DOHH2 (cell line): ENCODE results near the gene PPP2R2C.

Experiments
- EZH2phosphoT487 ChIP-seq: fragments of 200-600 bp; sonication (generic); IDR thresholded peaks from 2 replicates; pipeline ENCODE4 v1.6.1; 2017; ENCODE audit warnings: borderline replicate concordance, mild to moderate bottlenecking, antibody characterized with exemption, low read length, moderate library complexity, mixed read lengths
- TF ChIP-seq, protein P1 (sequence below): fragments of 200-600 bp; sonication (generic); IDR thresholded peaks from one replicate; pipeline ENCODE4 v1.5.1; 2014; ENCODE audit warnings: antibody characterized with exemption, mild to moderate bottlenecking, low read depth, low read length; ENCODE audit not compliant: poor library complexity, severe bottlenecking

DNA sequence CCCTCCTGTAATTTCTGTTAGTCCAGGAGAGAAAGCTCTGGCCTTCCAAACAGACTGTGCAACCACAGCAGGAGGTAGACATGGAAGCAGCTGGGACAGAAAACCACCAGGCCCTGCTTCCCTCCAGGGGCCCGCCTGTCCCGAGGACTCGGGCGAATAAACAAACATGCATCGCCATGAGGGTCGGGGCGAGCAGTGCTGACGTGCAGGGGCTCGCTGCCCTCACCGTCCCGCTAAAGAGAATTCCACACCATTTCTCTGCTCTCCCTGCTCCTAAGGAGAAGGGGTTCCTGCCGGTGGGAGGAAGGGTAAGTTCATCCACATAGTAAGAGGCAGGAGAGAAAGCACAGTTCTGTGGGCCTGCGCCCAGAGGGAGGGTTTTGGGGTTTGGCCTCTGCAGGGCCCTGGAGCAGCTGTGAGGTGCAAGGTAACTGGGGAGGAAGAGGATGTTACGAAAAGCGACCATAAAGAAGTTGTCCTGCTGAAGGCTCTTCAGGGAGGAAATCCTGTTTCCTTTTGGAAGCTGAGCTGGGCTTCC, 147.9 kb downstream of the PPP2R2C start:
- TF ChIP-seq, protein P1, sequence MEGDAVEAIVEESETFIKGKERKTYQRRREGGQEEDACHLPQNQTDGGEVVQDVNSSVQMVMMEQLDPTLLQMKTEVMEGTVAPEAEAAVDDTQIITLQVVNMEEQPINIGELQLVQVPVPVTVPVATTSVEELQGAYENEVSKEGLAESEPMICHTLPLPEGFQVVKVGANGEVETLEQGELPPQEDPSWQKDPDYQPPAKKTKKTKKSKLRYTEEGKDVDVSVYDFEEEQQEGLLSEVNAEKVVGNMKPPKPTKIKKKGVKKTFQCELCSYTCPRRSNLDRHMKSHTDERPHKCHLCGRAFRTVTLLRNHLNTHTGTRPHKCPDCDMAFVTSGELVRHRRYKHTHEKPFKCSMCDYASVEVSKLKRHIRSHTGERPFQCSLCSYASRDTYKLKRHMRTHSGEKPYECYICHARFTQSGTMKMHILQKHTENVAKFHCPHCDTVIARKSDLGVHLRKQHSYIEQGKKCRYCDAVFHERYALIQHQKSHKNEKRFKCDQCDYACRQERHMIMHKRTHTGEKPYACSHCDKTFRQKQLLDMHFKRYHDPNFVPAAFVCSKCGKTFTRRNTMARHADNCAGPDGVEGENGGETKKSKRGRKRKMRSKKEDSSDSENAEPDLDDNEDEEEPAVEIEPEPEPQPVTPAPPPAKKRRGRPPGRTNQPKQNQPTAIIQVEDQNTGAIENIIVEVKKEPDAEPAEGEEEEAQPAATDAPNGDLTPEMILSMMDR, result no peak
- TF ChIP-seq EZH2phosphoT487, result no peak
